IPS-18c (cell line): ENCODE results near the gene ITK.
"Not testable (repeated sequence)": the region's sequence is repeated elsewhere in the genome, so short reads cannot be mapped to it uniquely, and the experiment has no call there.

Experiments
- H3K4me3 ChIP-seq: 2 replicates; pipeline ENCODE4 v1.7.0; 2013; ENCODE audit warnings: low read depth, mild to moderate bottlenecking, low read length, moderate library complexity; ENCODE audit not compliant: insufficient read depth
- H3K9me3 ChIP-seq: one replicate; pipeline ENCODE4 v1.6.1; 2013; ENCODE audit warnings: mild to moderate bottlenecking, low read length, moderate library complexity; ENCODE audit not compliant: control insufficient read depth, insufficient read depth

The ITK gene

GRCh38 chr5:157219491-157220271 is 39.0 kb downstream of the ITK start:
- Histone ChIP-seq H3K9me3 (no peaks in the 10 kb centered on the region), H3K4me3 (no peak overlapping the region)

GRCh38 chr5:157221959-157222358 is 41.3 kb downstream of the ITK start:
- Histone ChIP-seq H3K9me3 (no peaks in the 10 kb centered on the region), H3K4me3 (no peak overlapping the region)

GRCh38 chr5:157222506-157223230 is 42.0 kb downstream of the ITK start:
- H3K4me3 ChIP-seq, result no peak overlapping the region
- no peaks in the 10 kb centered on the region for H3K9me3 ChIP-seq

- no peaks in the 10 kb centered on the region for H3K9me3 ChIP-seq
- H3K4me3 ChIP-seq, result no peak overlapping the region
Observed at GRCh38 chr5:157225469-157226422, 45.1 kb downstream of the ITK start.

- Histone ChIP-seq H3K4me3 (no peak overlapping the region), H3K9me3 (no peaks in the 10 kb centered on the region)
Observed at GRCh38 chr5:157230610-157231009, 50.0 kb downstream of the ITK start.

GRCh38 chr5:157232706-157233105 is 52.1 kb downstream of the ITK start:
- no peaks in the 10 kb centered on the region for H3K9me3 ChIP-seq
- H3K4me3 ChIP-seq, result no peak overlapping the region

- H3K4me3 ChIP-seq, result no peak overlapping the region
- no peaks in the 10 kb centered on the region for H3K9me3 ChIP-seq
Observed at GRCh38 chr5:157233515-157233914, 52.9 kb downstream of the ITK start.

- H3K4me3 ChIP-seq, result no peak overlapping the region
- no peaks in the 10 kb centered on the region for H3K9me3 ChIP-seq
Observed at GRCh38 chr5:157236423-157236822, 55.8 kb downstream of the ITK start.

- H3K9me3 ChIP-seq, result no peaks in the 10 kb centered on the region
- no peak overlapping the region for H3K4me3 ChIP-seq
Observed at GRCh38 chr5:157241483-157241882, 60.8 kb downstream of the ITK start.

GRCh38 chr5:157244704-157245103 is 64.1 kb downstream of the ITK start:
- H3K9me3 ChIP-seq, H3K4me3 ChIP-seq: not testable (repeated sequence)

GRCh38 chr5:157245476-157245875 is 64.8 kb downstream of the ITK start:
- no peak overlapping the region for H3K4me3 ChIP-seq
- H3K9me3 ChIP-seq, result no peaks in the 10 kb centered on the region

- Histone ChIP-seq H3K9me3 (no peaks in the 10 kb centered on the region), H3K4me3 (no peak overlapping the region)
Observed at GRCh38 chr5:157245886-157246285, 65.2 kb downstream of the ITK start.

GRCh38 chr5:157247267-157247666 is 66.6 kb downstream of the ITK start:
- no peaks in the 10 kb centered on the region for H3K9me3 ChIP-seq
- no peak overlapping the region for H3K4me3 ChIP-seq

- Histone ChIP-seq H3K4me3 (no peak overlapping the region), H3K9me3 (no peaks in the 10 kb centered on the region)
Observed at GRCh38 chr5:157248821-157249470, 68.3 kb downstream of the ITK start.

- no peaks in the 10 kb centered on the region for H3K9me3 ChIP-seq
- H3K4me3 ChIP-seq, result no peak overlapping the region
Observed at GRCh38 chr5:157252711-157253465, 72.2 kb downstream of the ITK start.

- H3K4me3 ChIP-seq, result no peak overlapping the region
Observed at GRCh38 chr5:157253547-157253946, 72.9 kb downstream of the ITK start.

More at GRCh38 chr5:157253547-157253946, 72.9 kb downstream of the ITK start:
- H3K9me3 ChIP-seq, result no peaks in the 10 kb centered on the region
